Measurements from ENCODE around the gene ZNF207. TPM values are rescaled to one million over a fixed set of nuclear protein-coding genes. Genes with fewer than 3 reads are reported as not detected.

The ZNF207 gene
- total RNA-seq, 1 donor from 2014 or later = 108 TPM

GRCh38 chr17:32426894-32427293 lies 76.9 kb downstream of the ZNF207 start:
- TF ChIP-seq CTCF (conservative IDR thresholded peaks at IDR 0.05; ENCODE audit: low read depth, low read length) = no peak
- H3K4me3 ChIP-seq (ENCODE audit: low read depth, low read length) = no peak overlapping the region
- DNase-seq (ENCODE audit: low read depth) = no peak

GRCh38 chr17:32429598-32429997 lies 79.6 kb downstream of the ZNF207 start:
- no peak overlapping the region for H3K4me3 ChIP-seq (ENCODE audit: low read depth, low read length)
- TF ChIP-seq CTCF (conservative IDR thresholded peaks at IDR 0.05; ENCODE audit: low read depth, low read length) = no peak
- DNase-seq (ENCODE audit: low read depth) = no peak

Other genes with a start within 250 kb of the ZNF207 start
- gene RHOT1, start 207.7 kb upstream of the ZNF207 start, total RNA-seq = 21.9 and 24.4 TPM in 2 replicates
- gene RHBDL3, start 84.3 kb upstream of the ZNF207 start, total RNA-seq = under 0.01 TPM in 1 of 2 replicates, not detected in the other
- 15.4 and 22.1 TPM in 2 replicates for gene C17orf75, start 8.0 kb upstream of the ZNF207 start, total RNA-seq
- gene PSMD11, start 94.4 kb downstream of the ZNF207 start, total RNA-seq = 90.3 and 109 TPM in 2 replicates
- gene CDK5R1, start 136.8 kb downstream of the ZNF207 start, total RNA-seq = 7.0 and 8.0 TPM in 2 replicates